SK-N-SH (cell line): Measurements from ENCODE around the gene ANKRD9. TPM values are rescaled to one million over a fixed set of nuclear protein-coding genes. Genes with fewer than 3 reads are reported as not detected.

ENCODE experiments used
- CTCF ChIA-PET: fragments of 300-600, 350-600 bp; formaldehyde crosslinking; extraction: SDS; loops from one replicate; lab custom pipeline; 2021; lab: Yijun Ruan, JAX
- POLR2A ChIA-PET: fragments of 350-600 bp; sonication (Branson Sonifier 250); formaldehyde crosslinking; extraction: SDS; loops from one replicate; lab custom pipeline; 2020; ENCODE audit warnings: antibody characterized with exemption, inconsistent platforms; lab: Yijun Ruan, JAX
- DNase-seq: peaks from one replicate; pipeline ENCODE4 v3.0.0; 2012
- H2AFZ ChIP-seq: fragments of 200-600 bp; sonication (generic); 2 replicates; pipeline ENCODE4 v1.8.1; 2016; ENCODE audit warnings: antibody characterized with exemption, mild to moderate bottlenecking, low read depth
- H3F3A ChIP-seq: fragments of 200-600 bp; sonication (generic); replicated peaks from 2 replicates; pipeline ENCODE3; 2016; ENCODE audit warnings: antibody characterized with exemption, mild to moderate bottlenecking; ENCODE audit not compliant: insufficient read depth
- H3K27ac ChIP-seq, 2 experiments: fragments of 200-500 bp in 1 of 2; fragments of 200-600 bp in 1 of 2; sonication (Bioruptor generic) in 1 of 2; sonication (generic), shearing (Covaris generic) in 1 of 2; 2 replicates each; pipeline versions ENCODE4 v1.5.1 to v1.6.1; 2014 to 2016; ENCODE audit warnings: low read depth in 2 of 2, inconsistent platforms in 1 of 2, low read length in 1 of 2, mild to moderate bottlenecking in 1 of 2, mixed read lengths in 1 of 2
- H3K27me3 ChIP-seq: fragments of 200-600 bp; sonication (generic), shearing (Covaris generic); 2 replicates; pipeline ENCODE4 v1.6.1; 2016; ENCODE audit warnings: mixed run types; ENCODE audit not compliant: insufficient read depth
- H3K36me3 ChIP-seq, 2 experiments: fragments of 200-500 bp in 1 of 2; fragments of 200-600 bp in 1 of 2; sonication (Bioruptor generic) in 1 of 2; sonication (generic) in 1 of 2; replicated peaks in 1 of 2; 2 replicates each; pipeline versions ENCODE3 to v1.5.1; 2014 to 2016; ENCODE audit warnings: low read length in 1 of 2, mild to moderate bottlenecking in 1 of 2; ENCODE audit not compliant: insufficient read depth in 2 of 2, control insufficient read depth in 1 of 2
- H3K4me1 ChIP-seq, 2 experiments: fragments of 200-500 bp in 1 of 2; fragments of 200-600 bp in 1 of 2; sonication (Bioruptor generic) in 1 of 2; sonication (generic), shearing (Covaris generic) in 1 of 2; 2 replicates each; pipeline versions ENCODE4 v1.5.1 to v1.6.1; 2014 to 2016; ENCODE audit warnings: low read depth in 1 of 2, low read length in 1 of 2, mixed run types in 1 of 2; ENCODE audit not compliant: insufficient read depth in 2 of 2, control insufficient read depth in 1 of 2
- H3K4me2 ChIP-seq: fragments of 200-600 bp; sonication (generic), shearing (Covaris generic); 2 replicates; pipeline ENCODE4 v1.6.1; 2017; ENCODE audit warnings: mixed run types
- H3K4me3 ChIP-seq, 2 experiments: fragments of 200-500 bp in 1 of 2; fragments of 200-600 bp in 1 of 2; sonication (Bioruptor generic) in 1 of 2; sonication (generic), shearing (Covaris generic) in 1 of 2; 2 replicates each; pipeline versions ENCODE4 v1.5.1 to v1.8.1; 2014 to 2016; ENCODE audit warnings: low read depth in 2 of 2, inconsistent platforms in 1 of 2, low read length in 1 of 2, mild to moderate bottlenecking in 1 of 2, mixed read lengths in 1 of 2, moderate library complexity in 1 of 2
- H3K79me2 ChIP-seq: fragments of 200-600 bp; sonication (generic); 2 replicates; pipeline ENCODE4 v1.8.1; 2017; ENCODE audit warnings: mild to moderate bottlenecking; ENCODE audit not compliant: insufficient read depth
- H3K9ac ChIP-seq: fragments of 200-600 bp; sonication (generic); 2 replicates; pipeline ENCODE4 v1.6.1; 2017; ENCODE audit warnings: mixed run types
- H3K9me2 ChIP-seq: fragments of 200-600 bp; sonication (generic); 2 replicates; pipeline ENCODE4 v1.6.1; 2017; ENCODE audit warnings: mixed run types
- H3K9me3 ChIP-seq: fragments of 200-600 bp; sonication (generic); 2 replicates; pipeline ENCODE4 v1.6.1; 2017; ENCODE audit warnings: mixed run types, mild to moderate bottlenecking, moderate library complexity
- H4K20me1 ChIP-seq: fragments of 200-600 bp; sonication (generic); 2 replicates; pipeline ENCODE4 v1.6.1; 2017; ENCODE audit warnings: mild to moderate bottlenecking, mixed run types; ENCODE audit not compliant: insufficient read depth
- CTCF ChIP-seq: fragments of 200-600 bp; sonication (generic); IDR thresholded peaks from 2 replicates; pipeline ENCODE4 v1.6.1; 2017; ENCODE audit warnings: antibody characterized with exemption, mild to moderate bottlenecking, moderate library complexity
- EP300 ChIP-seq, 2 experiments: IDR thresholded peaks; 2 replicates each; pipeline versions ENCODE4 v1.4.0 to v1.6.1; 2012; ENCODE audit warnings: borderline replicate concordance in 1 of 2, low read depth in 1 of 2, low read length in 1 of 2
- EZH2phosphoT487 ChIP-seq: fragments of 200-600 bp; sonication (generic); IDR thresholded peaks from 2 replicates; pipeline ENCODE4 v1.6.1; 2017; ENCODE audit warnings: low read depth, mixed run types, mild to moderate bottlenecking, antibody characterized with exemption, moderate library complexity, borderline replicate concordance
- FOSL2 ChIP-seq: IDR thresholded peaks from 2 replicates; pipeline ENCODE4 v1.4.0; 2012; ENCODE audit warnings: low read depth, mild to moderate bottlenecking, moderate library complexity, borderline replicate concordance
- FOXM1 ChIP-seq: IDR thresholded peaks from 2 replicates; pipeline ENCODE4 v1.4.0; 2012; ENCODE audit warnings: low read depth, mild to moderate bottlenecking
- GABPA ChIP-seq: IDR thresholded peaks from 2 replicates; pipeline ENCODE4 v1.4.0; 2012; ENCODE audit warnings: low read depth, mild to moderate bottlenecking
- GATA2 ChIP-seq: sonication (generic); formaldehyde crosslinking; IDR thresholded peaks from 2 replicates; pipeline ENCODE4 v1.5.0; 2020; ENCODE audit warnings: mild to moderate bottlenecking, missing genetic modification reagents
- IRF3 ChIP-seq: fragments of 150-350 bp; IDR thresholded peaks from 2 replicates; pipeline ENCODE4 v1.6.1; 2016; ENCODE audit warnings: mild to moderate bottlenecking, low read depth, low read length
- JUND ChIP-seq: IDR thresholded peaks from 2 replicates; pipeline ENCODE4 v1.4.0; 2012
- MEF2A ChIP-seq: IDR thresholded peaks from 2 replicates; pipeline ENCODE4 v1.4.0; 2012; ENCODE audit warnings: low read depth, borderline replicate concordance
- MXI1 ChIP-seq: IDR thresholded peaks from 2 replicates; pipeline ENCODE4 v1.6.1; 2012; ENCODE audit warnings: mild to moderate bottlenecking, low read depth, low read length, improper control_type of control experiment
- NRF1 ChIP-seq: IDR thresholded peaks from 2 replicates; pipeline ENCODE4 v1.6.1; 2012; ENCODE audit warnings: low read depth, mild to moderate bottlenecking, low read length
- POLR2AphosphoS5 ChIP-seq: IDR thresholded peaks from 2 replicates; pipeline ENCODE4 v1.6.1; 2012; ENCODE audit warnings: low read depth, low read length
- RAD21 ChIP-seq: IDR thresholded peaks from 2 replicates; pipeline ENCODE4 v1.6.1; 2012; ENCODE audit warnings: mild to moderate bottlenecking, low read length
- RCOR1 ChIP-seq: fragments of 150-350 bp; IDR thresholded peaks from 2 replicates; pipeline ENCODE4 v1.6.1; 2017; ENCODE audit warnings: antibody characterized with exemption, low read length
- REST ChIP-seq: IDR thresholded peaks from 2 replicates; pipeline ENCODE4 v1.6.1; 2012; ENCODE audit warnings: mild to moderate bottlenecking, low read depth, low read length, moderate library complexity
- RFX5 ChIP-seq: IDR thresholded peaks from 2 replicates; pipeline ENCODE4 v1.6.1; 2012; ENCODE audit warnings: mild to moderate bottlenecking, improper control_type of control experiment, low read length
- RXRA ChIP-seq: IDR thresholded peaks from 2 replicates; pipeline ENCODE4 v1.4.0; 2012; ENCODE audit warnings: low read depth, mild to moderate bottlenecking, borderline replicate concordance
- SIN3A ChIP-seq: IDR thresholded peaks from 2 replicates; pipeline ENCODE4 v1.6.1; 2012; ENCODE audit warnings: low read depth, mild to moderate bottlenecking, low read length, moderate library complexity, borderline replicate concordance
- TAF1 ChIP-seq: IDR thresholded peaks from 2 replicates; pipeline ENCODE4 v1.6.1; 2012; ENCODE audit warnings: low read depth, mild to moderate bottlenecking, low read length, moderate library complexity, borderline replicate concordance
- TEAD4 ChIP-seq: IDR thresholded peaks from 2 replicates; pipeline ENCODE4 v1.4.0; 2012; ENCODE audit warnings: mild to moderate bottlenecking, borderline replicate concordance; ENCODE audit not compliant: insufficient read depth
- YY1 ChIP-seq: IDR thresholded peaks from 2 replicates; pipeline ENCODE4 v1.4.0; 2012; ENCODE audit warnings: low read depth, mild to moderate bottlenecking
- WGBS: methylation state at CpG from one replicate; pipeline ENCODE4 v1.1.6; 2017; ENCODE audit warnings: low lambda C conversion rate; 5-methylcytosine and 5-hydroxymethylcytosine counted together
- polyA plus RNA-seq, 3 experiments: library from polyadenylated mRNA; depleted of rRNA; stranded (reverse); fragments of >200 nt; gene quantifications; 2 replicates each; pipeline ENCODE4 v1.2.3, GENCODE V29; 2012

The ANKRD9 gene
- polyA plus RNA-seq, 1 of the 3 experiments (the other 2 are of a cell fraction): 21.3 TPM

DNA sequence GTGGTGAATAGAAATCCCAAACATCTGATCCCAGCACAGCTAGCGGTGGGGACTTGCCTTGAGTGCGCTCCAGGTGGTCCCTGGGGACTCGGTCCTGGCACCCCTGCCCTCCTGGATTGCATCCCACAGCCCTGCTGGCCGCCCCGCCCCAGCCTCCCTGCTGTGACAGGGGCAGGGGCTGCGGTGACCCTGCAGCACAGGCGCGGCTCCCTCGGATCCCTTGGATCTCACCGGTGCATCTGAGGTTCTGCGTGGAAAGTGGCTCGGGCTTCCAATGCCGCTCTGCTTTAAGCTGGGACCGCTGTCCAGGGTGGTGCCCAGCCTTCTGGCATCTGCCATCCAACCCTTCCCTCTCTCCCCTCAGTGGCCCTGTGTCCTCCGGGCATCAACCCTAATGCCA, 16.0 kb downstream of the ANKRD9 start:
- H3K79me2 ChIP-seq: no peaks in the 10 kb centered on the region
- no peaks in the 10 kb centered on the region for H3F3A ChIP-seq
- no peaks in the 10 kb centered on the region; a peak in 1 of 4 replicates for H3K4me1 ChIP-seq
- no peak for DNase-seq
- 92% methylated on average over 6 of the region's 15 CpGs for WGBS
- no peak overlapping the region for H3K27ac ChIP-seq
- ChIA-PET CTCF (interaction anchor here (1.7 kb wide), 1 partner anchor 22 kb away, joined by 4 read pairs; no protein-coding TSS in a partner anchor), POLR2A (no interaction called here)
- no peak overlapping the region for H2AFZ ChIP-seq
- TF ChIP-seq GATA2 (CRISPR knock-in tag) (no peak), RCOR1 (no peak), JUND (no peak), POLR2AphosphoS5 (no peak), MXI1 (no peak), YY1 (no peak), RXRA (no peak), TAF1 (no peak), NRF1 (no peak), MEF2A (no peak), FOXM1 (no peak), EZH2phosphoT487 (no peak)
- no peaks in the 10 kb centered on the region for H3K27me3 ChIP-seq
- H3K9ac ChIP-seq: no peak overlapping the region
- H3K4me3 ChIP-seq: no peak overlapping the region
- no peaks in the 10 kb centered on the region for H3K9me2 ChIP-seq
- H4K20me1 ChIP-seq: no peaks in the 10 kb centered on the region
- no peaks in the 10 kb centered on the region for H3K9me3 ChIP-seq
- H3K4me2 ChIP-seq: no peak overlapping the region
- H3K36me3 ChIP-seq: peaks cover 0 to 10% of the 10 kb centered on the region in 2 experiments

DNA sequence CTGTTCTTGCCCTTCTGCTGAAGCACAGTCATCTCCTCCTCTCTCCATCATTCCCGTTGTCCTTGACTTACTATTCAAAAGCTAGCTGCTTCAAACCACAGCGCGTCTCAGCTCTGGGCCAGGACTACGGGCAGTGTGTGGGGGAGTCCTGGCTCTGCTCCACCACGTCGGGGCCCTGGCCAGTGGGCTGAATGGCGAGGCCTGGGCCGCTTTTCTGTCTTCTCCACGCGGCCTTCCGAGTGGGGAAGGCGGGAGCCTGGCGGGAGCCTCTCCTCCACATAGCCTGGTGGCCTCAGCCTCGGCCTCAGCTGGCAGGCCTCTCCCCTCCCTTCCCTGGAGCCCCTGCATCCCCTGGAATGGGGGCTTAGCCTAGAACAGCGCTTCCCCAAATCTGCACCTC, 16.5 kb downstream of the ANKRD9 start:
- Histone ChIP-seq H3K27ac (no peak overlapping the region), H3K4me1 (no peaks in the 10 kb centered on the region; a peak in 1 of 4 replicates), H3K9ac (no peak overlapping the region), H3K36me3 (peaks cover 0 to 5% of the 10 kb centered on the region in 2 experiments), H3K9me2 (no peaks in the 10 kb centered on the region), H3K9me3 (no peaks in the 10 kb centered on the region), H3K27me3 (no peaks in the 10 kb centered on the region), H3K4me3 (no peak overlapping the region), H2AFZ (no peak overlapping the region), H3F3A (no peaks in the 10 kb centered on the region), H3K4me2 (no peak overlapping the region), H3K79me2 (no peaks in the 10 kb centered on the region), H4K20me1 (no peaks in the 10 kb centered on the region)
- DNase-seq: no peak
- ChIA-PET POLR2A (no interaction called here), CTCF (interaction anchor here (1.3 to 1.7 kb wide), 2 partner anchors 23 to 55 kb away, joined by 4 read pairs; no protein-coding TSS in a partner anchor)
- WGBS: 95% methylated on average over 11 of the region's 15 CpGs
- TF ChIP-seq RCOR1 (no peak), TEAD4 (no peak), SIN3A (no peak), FOSL2 (no peak), GABPA (no peak), MEF2A (no peak), NRF1 (no peak), RFX5 (no peak), EP300 (IDR thresholded peaks at IDR 0.05; ENCODE audit: borderline replicate concordance in 1 of 2, low read depth in 1 of 2, low read length in 1 of 2) (no peak), REST (no peak), RAD21 (no peak), CTCF (no peak), IRF3 (no peak), EZH2phosphoT487 (no peak)
